Duodenal mucosa (tissue), 2 donors: ENCODE data around the gene CACNA1S.

Experiments used
- H3K27ac ChIP-seq: one replicate; pipeline ENCODE4 v1.7.0; 2013; ENCODE audit warnings: low read depth, low read length
- H3K27me3 ChIP-seq, 2 donors: one replicate each; pipeline ENCODE4 v1.7.0; 2013; ENCODE audit warnings: low read length in 2 of 2, control low read depth in 1 of 2; ENCODE audit not compliant: insufficient read depth in 2 of 2, control insufficient read depth in 1 of 2
- H3K36me3 ChIP-seq, 2 donors: one replicate each; pipeline ENCODE4 v1.7.0; 2013; ENCODE audit warnings: low read length in 2 of 2, control low read depth in 1 of 2; ENCODE audit not compliant: insufficient read depth in 2 of 2, control insufficient read depth in 1 of 2
- H3K4me1 ChIP-seq, 2 donors: one replicate each; pipeline ENCODE4 v1.7.0; 2013; ENCODE audit warnings: low read length in 2 of 2, control low read depth in 1 of 2; ENCODE audit not compliant: insufficient read depth in 2 of 2, control insufficient read depth in 1 of 2
- H3K4me3 ChIP-seq, 2 donors: one replicate each; pipeline ENCODE4 v1.7.0; 2013; ENCODE audit warnings: low read length in 2 of 2, low read depth in 1 of 2
- H3K9ac ChIP-seq, 2 donors: one replicate each; pipeline ENCODE4 v1.7.0; 2013; ENCODE audit warnings: low read length in 2 of 2, low read depth in 1 of 2
- H3K9me3 ChIP-seq, 2 donors: one replicate each; pipeline ENCODE4 v1.7.0; 2013; ENCODE audit warnings: low read length in 2 of 2, control low read depth in 1 of 2; ENCODE audit not compliant: control insufficient read depth in 1 of 2

CACNA1S gene

DNA sequence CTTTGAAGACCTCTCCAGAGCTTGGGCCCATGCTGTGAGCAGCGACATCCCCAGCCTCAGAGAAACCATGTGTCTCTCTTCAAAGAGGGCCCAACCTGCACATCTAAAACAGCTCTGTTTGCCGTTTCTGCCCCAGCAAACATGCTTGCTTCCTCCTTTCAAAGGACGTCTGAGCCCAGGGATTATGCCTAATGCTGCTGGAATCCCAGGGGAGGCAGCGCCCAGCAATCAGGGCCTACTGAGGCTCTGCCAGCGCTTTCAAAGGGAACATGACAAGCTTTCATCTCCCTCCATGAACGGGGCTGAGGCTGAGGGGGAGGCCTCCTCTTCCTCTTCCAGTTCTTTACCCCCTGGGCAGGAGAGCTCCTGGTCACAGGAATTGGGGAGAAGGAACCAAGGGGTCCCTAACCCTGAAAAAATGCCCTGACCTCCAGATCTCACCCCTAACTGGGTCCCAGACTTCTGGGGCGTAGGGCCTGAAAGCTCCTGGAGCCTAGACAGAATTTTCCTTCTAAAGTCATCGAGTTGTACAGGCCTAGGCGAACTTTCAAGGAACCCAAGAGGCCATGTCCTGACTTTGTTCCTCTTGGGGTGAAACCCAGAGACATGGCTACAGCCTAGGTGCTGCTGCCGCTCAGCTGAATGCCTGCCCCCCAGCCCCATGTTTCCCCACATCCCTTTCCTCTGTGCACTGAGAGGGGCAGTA lies 28.2 kb upstream of the CACNA1S start:
- H3K27ac ChIP-seq = no peak overlapping the region
- peaks cover 16 to 61% of the 10 kb centered on the region in 2 donors for H3K36me3 ChIP-seq
- H3K9me3 ChIP-seq = no peaks in the 10 kb centered on the region
- H3K27me3 ChIP-seq = no peaks in the 10 kb centered on the region
- H3K4me1 ChIP-seq = no peaks in the 10 kb centered on the region
- H3K4me3 ChIP-seq = no peak overlapping the region
- H3K9ac ChIP-seq = no peak overlapping the region

DNA sequence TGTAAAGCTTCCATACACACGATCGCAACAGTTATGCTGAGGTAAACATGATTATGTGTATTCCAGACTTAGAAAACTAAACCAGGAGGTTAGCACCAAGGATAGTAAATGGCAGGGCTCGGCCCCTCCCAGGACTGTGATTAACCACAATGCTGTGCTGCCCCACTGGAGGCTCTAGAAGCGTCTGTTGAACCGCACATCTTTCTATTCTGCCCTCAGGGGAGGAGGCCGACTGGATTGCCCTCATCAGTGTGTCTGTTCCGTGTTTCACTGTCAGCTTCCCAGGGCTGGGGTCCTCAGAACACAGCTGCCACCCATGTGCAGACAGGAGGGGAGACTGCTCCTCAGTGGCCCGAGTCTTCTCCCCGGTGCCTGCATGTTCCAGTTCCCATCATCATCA lies 27.5 kb upstream of the CACNA1S start:
- H3K4me3 ChIP-seq = no peak overlapping the region
- no peaks in the 10 kb centered on the region for H3K27me3 ChIP-seq
- H3K27ac ChIP-seq = no peak overlapping the region
- H3K9ac ChIP-seq = no peak overlapping the region
- H3K36me3 ChIP-seq = peaks cover 20 to 61% of the 10 kb centered on the region in 2 donors
- no peaks in the 10 kb centered on the region for H3K9me3 ChIP-seq
- no peaks in the 10 kb centered on the region for H3K4me1 ChIP-seq

DNA sequence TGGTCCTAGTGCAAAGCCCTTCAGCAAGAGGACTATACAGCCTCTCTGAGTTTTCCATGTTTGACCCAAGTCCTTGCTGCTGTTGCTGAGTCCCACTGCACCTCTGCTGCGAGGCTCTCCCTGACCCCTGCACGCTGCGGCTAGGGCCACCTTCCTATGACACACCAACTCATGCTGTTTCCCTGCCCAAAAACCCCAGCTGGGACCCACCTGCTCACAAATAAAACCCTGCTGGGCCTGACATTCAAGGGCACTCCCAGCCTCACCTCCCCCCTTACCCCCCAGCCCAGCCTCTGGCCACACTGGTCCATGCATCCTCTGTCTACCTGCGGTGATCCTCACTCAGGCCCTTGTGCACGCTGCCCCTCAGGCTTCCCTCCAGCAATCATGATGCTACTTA lies 27.1 kb upstream of the CACNA1S start:
- Histone ChIP-seq H3K9me3 (no peaks in the 10 kb centered on the region), H3K9ac (no peak overlapping the region), H3K27ac (no peak overlapping the region), H3K27me3 (no peaks in the 10 kb centered on the region), H3K4me1 (no peaks in the 10 kb centered on the region), H3K4me3 (no peak overlapping the region), H3K36me3 (peaks cover 19 to 58% of the 10 kb centered on the region in 2 donors)

DNA sequence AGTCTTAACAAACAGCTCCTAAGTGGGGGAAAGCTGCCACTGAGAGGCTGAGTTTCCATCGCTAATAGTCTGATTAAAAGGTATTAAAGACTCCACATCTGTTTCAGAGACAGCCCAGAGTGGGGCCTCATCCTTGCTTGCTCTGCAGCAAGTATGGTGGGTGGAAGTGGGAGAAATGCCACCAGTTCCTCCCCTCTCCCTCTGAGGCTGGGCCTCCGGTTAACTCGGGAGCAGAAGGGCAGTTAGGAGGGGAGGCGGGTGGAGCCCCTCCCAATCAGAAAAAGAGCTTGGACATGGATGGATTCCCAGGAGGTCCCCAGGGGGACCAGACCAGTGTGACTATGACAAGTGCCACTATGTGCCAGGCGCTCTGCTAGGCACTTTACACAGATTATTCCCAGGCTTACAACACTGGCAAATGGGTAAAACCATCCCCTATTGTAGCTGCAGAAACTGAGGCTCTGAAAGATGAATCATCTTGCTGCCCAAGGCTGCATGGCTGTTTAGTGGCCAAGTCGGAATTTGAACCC lies 26.1 kb upstream of the CACNA1S start:
- Histone ChIP-seq H3K27me3 (no peaks in the 10 kb centered on the region), H3K36me3 (peaks cover 19 to 49% of the 10 kb centered on the region in 2 donors), H3K4me3 (no peak overlapping the region), H3K9ac (no peak overlapping the region), H3K4me1 (no peaks in the 10 kb centered on the region), H3K27ac (no peak overlapping the region), H3K9me3 (no peaks in the 10 kb centered on the region)

GRCh38 chr1:201137579-201138310 lies 25.5 kb upstream of the CACNA1S start:
- H3K9me3 ChIP-seq = no peaks in the 10 kb centered on the region
- no peaks in the 10 kb centered on the region for H3K4me1 ChIP-seq
- no peak overlapping the region for H3K4me3 ChIP-seq
- no peak overlapping the region for H3K27ac ChIP-seq
- no peaks in the 10 kb centered on the region for H3K27me3 ChIP-seq
- H3K36me3 ChIP-seq = peaks cover 15 to 43% of the 10 kb centered on the region in 2 donors
- H3K9ac ChIP-seq = no peak overlapping the region

DNA sequence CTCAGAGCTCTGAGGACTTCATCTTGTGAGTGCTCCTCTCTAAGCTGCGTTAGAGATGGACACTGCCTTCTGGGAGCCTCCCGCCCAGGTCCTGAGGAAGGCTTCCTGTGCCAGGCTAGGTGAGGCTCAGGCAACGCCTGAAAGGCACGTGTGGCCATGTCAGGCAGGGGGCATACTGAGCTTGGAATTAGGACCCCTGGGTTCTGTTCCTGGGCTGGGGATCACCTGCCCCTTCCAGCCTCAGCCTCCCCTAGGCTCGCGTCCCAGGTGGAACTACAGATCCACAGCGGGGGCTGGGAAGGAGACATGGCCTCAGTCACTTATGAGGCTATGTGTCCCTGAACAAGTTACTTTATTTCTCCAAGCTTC lies 24.8 kb upstream of the CACNA1S start:
- no peaks in the 10 kb centered on the region for H3K4me1 ChIP-seq
- no peak overlapping the region for H3K9ac ChIP-seq
- no peak overlapping the region for H3K27ac ChIP-seq
- H3K9me3 ChIP-seq = no peaks in the 10 kb centered on the region
- no peaks in the 10 kb centered on the region for H3K27me3 ChIP-seq
- H3K36me3 ChIP-seq = peaks cover 15 to 35% of the 10 kb centered on the region in 2 donors
- H3K4me3 ChIP-seq = no peak overlapping the region

DNA sequence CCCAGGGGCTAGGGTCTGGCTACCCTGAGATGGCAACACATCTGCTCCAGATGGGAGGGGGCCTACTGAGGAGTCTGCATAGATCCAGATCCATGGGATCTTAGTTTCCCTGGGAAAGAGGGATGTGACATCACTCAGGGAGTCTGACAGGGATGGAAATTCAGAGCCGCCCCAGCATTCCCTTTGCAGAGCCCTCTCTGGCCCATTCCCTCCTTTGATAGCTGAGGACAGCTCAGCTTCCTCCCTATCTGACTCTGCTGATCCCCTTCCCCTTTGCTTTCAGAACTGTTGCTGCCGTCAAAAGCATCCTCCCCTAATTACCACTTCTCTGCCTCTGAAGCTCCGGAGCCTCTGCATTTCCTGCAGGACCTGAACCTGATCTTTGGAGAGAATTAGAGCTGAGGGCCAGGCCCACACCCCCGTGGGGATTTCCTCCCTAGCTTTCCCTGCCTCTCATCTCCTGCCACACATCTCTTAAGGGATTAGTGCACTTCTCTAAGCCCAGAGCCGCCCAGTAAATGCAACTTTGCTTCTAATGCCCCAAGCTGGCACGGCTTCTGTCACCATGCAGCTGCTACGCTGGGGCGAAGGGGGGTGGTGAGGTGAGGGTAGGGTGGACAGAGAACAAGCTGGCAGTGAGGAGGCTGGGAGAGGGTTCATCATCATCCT lies 24.3 kb upstream of the CACNA1S start:
- H3K27ac ChIP-seq = no peak overlapping the region
- no peak overlapping the region for H3K9ac ChIP-seq
- no peaks in the 10 kb centered on the region for H3K4me1 ChIP-seq
- H3K4me3 ChIP-seq = no peak overlapping the region
- H3K9me3 ChIP-seq = no peaks in the 10 kb centered on the region
- H3K36me3 ChIP-seq = peaks cover 10 to 30% of the 10 kb centered on the region in 2 donors
- no peaks in the 10 kb centered on the region for H3K27me3 ChIP-seq

GRCh38 chr1:201134405-201134804 lies 22.2 kb upstream of the CACNA1S start:
- Histone ChIP-seq H3K27ac (no peak overlapping the region), H3K9ac (no peak overlapping the region), H3K4me1 (no peaks in the 10 kb centered on the region), H3K27me3 (no peaks in the 10 kb centered on the region), H3K36me3 (peaks cover 7 to 16% of the 10 kb centered on the region in 2 donors), H3K4me3 (no peak overlapping the region), H3K9me3 (no peaks in the 10 kb centered on the region)

DNA sequence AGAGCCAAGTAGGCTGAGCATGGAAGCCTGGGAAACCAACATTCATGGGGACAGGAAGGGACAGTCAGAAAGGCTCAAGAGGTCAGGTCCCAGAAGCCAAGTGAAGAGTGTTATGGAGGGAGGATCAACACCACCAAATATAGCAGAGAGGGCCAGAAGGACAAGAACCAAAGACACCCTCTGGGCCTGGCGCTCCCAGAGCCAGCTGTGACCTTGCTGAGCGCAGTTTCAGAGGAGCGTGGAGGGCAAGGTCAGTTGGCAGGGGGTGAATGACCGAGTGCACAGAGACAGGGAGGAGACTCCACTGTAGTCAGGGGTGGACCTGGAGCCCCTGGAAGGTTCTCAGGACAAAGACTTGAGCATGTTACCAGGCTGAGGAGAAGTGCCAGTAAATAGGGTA lies 19.2 kb upstream of the CACNA1S start:
- Histone ChIP-seq H3K9ac (no peak overlapping the region), H3K4me1 (peaks cover 0 to 3% of the 10 kb centered on the region in 2 donors), H3K4me3 (no peak overlapping the region), H3K27ac (no peak overlapping the region), H3K9me3 (no peaks in the 10 kb centered on the region), H3K36me3 (peaks cover 6 to 7% of the 10 kb centered on the region in 2 donors), H3K27me3 (no peaks in the 10 kb centered on the region)

GRCh38 chr1:201128962-201129361 lies 16.7 kb upstream of the CACNA1S start:
- no peak overlapping the region for H3K9ac ChIP-seq
- H3K27ac ChIP-seq = no peak overlapping the region
- no peak overlapping the region for H3K4me3 ChIP-seq
- no peaks in the 10 kb centered on the region for H3K9me3 ChIP-seq
- peaks cover 0 to 4% of the 10 kb centered on the region in 2 donors for H3K4me1 ChIP-seq
- peaks cover 0 to 5% of the 10 kb centered on the region in 2 donors for H3K27me3 ChIP-seq
- no peaks in the 10 kb centered on the region for H3K36me3 ChIP-seq
